ENCODE data around the gene MAPK8IP2. TPM values are rescaled to one million over a fixed set of nuclear protein-coding genes. Genes with fewer than 3 reads are reported as not detected.
A peak's percentile ranks its signal among the peaks of the same experiment; 100 is the strongest.

The MAPK8IP2 gene
- total and polyA plus RNA-seq, 8 donors = 0.66 to 2.3 (median 1.0) TPM

GRCh38 chr22:50599816-50600455 is 657 bp upstream of the MAPK8IP2 start:
- Histone ChIP-seq H3K36me3 (no peaks in the 10 kb centered on the region), H3K4me3 (peak overlapping the region; percentile 13 to 38), H3K27ac (no peak overlapping the region), H3K9me3 (no peaks in the 10 kb centered on the region), H3K27me3 (peaks cover 28 to 70% of the 10 kb centered on the region in 2 donors), H3K4me1 (peaks cover 0 to 10% of the 10 kb centered on the region in 2 donors)
- TF ChIP-seq CTCF (IDR thresholded peaks at IDR 0.05) = no peak
- DNase-seq (peak in 3 of 4 donors; percentile 64 to 87 (median 65)), ATAC-seq (peak; percentile 93)
- intact Hi-C loops (cut with DNase I) = loop anchor here in 1 of 2 donors (10.0 kb wide), 1 partner anchor 95 kb away; the partner anchor contains the start of genes LMF2 and NCAPH2

GRCh38 chr22:50600967-50601668 is 525 bp downstream of the MAPK8IP2 start:
- Histone ChIP-seq H3K9me3 (no peaks in the 10 kb centered on the region), H3K4me3 (peak overlapping the region in 1 of 2 donors; percentile 38), H3K27me3 (peaks cover 28 to 82% of the 10 kb centered on the region in 2 donors), H3K4me1 (peaks cover 0 to 10% of the 10 kb centered on the region in 2 donors), H3K27ac (no peak overlapping the region), H3K36me3 (no peaks in the 10 kb centered on the region)
- TF ChIP-seq CTCF (IDR thresholded peaks at IDR 0.05) = no peak
- ATAC-seq (no peak), DNase-seq (peak in 1 of 4 donors; percentile 76)
- intact Hi-C loops (cut with DNase I) = no loop called here

GRCh38 chr22:50601669-50602337 is 1.2 kb downstream of the MAPK8IP2 start:
- no peak overlapping the region for H3K4me3 ChIP-seq
- H3K27me3 ChIP-seq = peaks cover 28 to 89% of the 10 kb centered on the region in 2 donors
- DNase-seq (peak in 1 of 4 donors; percentile 54), ATAC-seq (no peak)
- intact Hi-C loops (cut with DNase I) = no loop called here
- TF ChIP-seq CTCF (IDR thresholded peaks at IDR 0.05) = no peak
- no peak overlapping the region for H3K27ac ChIP-seq
- H3K4me1 ChIP-seq = peaks cover 0 to 10% of the 10 kb centered on the region in 2 donors
- no peaks in the 10 kb centered on the region for H3K36me3 ChIP-seq
- no peaks in the 10 kb centered on the region for H3K9me3 ChIP-seq

GRCh38 chr22:50602338-50602700 is 1.7 kb downstream of the MAPK8IP2 start:
- H3K27me3 ChIP-seq = peaks cover 28 to 94% of the 10 kb centered on the region in 2 donors

More at GRCh38 chr22:50602338-50602700, 1.7 kb downstream of the MAPK8IP2 start:
- Histone ChIP-seq H3K4me3 (no peak overlapping the region), H3K36me3 (no peaks in the 10 kb centered on the region), H3K27ac (no peak overlapping the region), H3K9me3 (no peaks in the 10 kb centered on the region), H3K4me1 (peaks cover 0 to 10% of the 10 kb centered on the region in 2 donors)
- DNase-seq (no peak), ATAC-seq (no peak)
- TF ChIP-seq CTCF (IDR thresholded peaks at IDR 0.05) = no peak
- intact Hi-C loops (cut with DNase I) = no loop called here
